ENCODE data around the gene KLC1.

KLC1 gene

DNA sequence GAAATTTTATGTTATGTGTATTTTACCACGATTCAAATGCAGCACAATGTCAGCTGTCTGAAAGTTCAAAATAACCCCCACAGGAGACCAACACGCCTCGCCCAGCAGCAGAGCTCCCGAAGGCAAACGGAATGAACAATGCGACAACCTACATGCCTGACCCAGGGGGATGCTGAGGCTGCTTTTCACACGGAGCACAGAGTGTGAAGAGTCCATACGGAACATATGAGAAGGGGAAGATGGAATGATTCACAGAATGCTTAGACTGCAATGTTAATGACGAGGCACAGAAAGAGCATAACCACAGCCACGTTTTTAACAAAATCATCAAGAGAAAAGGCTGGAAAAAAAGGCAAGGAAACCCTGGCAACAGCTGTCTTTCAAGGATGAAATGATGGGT lies 109.2 kb downstream of the KLC1 start:
- DNase-seq = no peak

DNA sequence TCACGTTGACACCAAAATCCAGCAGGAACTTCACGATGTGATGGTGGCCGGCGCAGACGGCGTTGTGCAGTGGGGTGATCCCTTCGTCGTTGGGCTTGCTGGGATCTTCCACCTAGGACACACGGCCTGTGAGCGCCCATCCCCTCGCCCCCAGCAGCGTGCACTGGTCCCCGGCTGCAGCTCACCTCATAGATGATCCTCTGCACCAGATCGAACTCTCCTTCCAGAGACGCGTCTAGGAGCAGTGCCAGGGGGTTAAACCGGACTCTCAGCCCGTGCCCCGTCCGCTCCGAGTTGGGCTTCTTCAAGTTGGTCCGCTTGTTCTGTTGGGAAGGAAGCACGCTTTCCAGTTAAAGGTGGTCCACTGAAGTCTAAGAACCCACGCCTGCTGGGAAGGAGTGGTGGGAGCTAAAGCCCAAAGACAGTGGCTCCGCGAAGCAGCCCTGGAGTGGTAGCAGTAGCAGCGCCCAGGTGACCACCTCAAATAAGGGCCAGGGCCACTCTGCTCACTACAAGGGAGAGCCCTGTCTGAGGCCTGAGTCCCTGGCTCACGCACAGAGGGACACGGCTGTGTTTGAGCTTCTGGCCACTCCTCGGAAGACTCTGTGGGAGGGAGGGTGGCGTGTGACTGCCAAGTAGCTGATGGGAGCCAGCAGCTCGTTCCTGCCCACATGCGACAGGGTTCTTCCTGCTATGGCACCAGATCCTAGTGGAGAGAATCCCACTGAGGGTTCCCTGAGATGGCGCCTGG lies 109.9 kb downstream of the KLC1 start:
- DNase-seq = no peak

DNA sequence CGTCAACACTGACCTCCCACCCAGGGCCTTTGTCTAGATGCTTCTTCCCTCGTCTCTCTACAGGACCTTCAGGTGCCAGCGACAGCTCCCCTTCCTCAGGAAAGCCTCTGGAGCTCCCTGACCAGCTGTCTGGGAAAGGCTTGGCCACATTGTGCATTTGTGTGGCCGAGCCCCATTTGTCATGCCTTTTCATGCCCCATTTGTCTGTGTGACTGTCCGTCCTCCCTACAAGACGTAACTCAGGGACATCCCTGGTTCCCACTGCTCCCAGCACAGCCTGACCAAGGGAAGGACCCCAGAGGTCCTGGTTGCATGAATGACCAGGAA lies 110.4 kb downstream of the KLC1 start:
- no peak for DNase-seq

DNA sequence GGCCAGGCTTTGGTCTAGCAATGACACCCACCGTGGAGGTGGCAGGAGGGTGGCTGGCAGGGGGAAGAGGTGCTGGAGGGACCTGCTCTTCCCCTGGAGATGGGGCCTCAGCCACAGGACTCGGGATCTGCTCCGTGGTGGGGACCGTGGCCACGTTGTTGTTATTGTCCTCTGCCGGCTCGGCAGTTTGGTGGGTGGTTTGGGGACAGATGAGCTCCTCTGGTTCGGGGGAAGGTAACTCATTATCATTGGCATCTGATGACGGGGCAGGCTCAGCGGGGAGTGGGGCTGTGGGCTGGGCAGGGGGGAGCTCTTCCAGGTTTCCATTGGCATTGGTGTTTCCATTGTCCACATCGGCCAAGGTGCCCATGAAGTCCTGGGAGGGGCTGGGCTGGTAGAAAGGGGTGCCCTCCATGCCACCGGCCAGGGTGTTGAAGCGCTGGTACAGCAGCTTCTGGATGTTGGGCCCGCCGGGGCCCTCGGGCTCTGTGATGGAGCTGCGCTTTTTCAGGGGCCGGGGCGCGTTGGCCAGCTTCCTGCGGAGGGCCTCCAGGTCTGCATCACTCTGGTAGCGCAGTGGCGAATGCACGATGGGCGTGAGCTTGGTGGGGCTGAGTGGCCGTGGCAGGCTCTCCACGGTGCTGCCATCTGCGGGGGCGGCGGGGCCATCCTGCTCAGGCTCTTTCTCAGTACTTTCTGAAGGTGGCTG lies 110.9 kb downstream of the KLC1 start:
- no peak for DNase-seq

DNA sequence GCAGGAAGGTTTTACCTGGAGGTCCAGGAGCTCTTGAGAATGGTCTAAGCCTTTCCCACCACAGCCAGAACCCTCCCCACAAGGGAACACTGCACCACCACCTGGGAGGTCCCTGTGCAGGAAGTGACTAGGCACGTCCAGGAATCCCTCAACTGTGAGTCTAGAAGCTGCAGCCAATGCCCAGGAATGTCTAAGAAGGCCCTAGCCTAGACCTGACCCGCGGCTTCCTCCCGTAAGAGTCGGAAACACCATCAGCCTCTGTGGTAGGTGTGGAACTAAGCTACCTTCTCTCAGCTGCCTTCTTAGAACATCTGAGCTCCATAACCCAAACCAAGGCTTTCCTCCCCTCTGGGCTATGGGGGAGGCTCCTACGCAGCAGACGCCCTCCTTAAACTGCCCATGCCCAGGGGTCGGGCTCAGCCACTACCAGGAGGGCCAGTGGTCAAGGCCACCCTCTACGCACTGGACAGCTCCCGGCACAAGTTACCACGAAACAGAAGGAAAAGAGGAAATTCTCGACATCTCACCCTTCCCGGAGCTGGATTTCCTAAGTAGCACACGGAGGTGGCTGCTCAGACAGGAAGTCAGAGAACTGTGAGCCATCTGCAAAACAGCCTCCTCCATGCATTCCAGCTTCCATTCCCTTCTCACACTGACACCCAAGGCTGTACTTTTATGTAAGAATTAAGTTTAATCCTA lies 112.1 kb downstream of the KLC1 start:
- DNase-seq = no peak

DNA sequence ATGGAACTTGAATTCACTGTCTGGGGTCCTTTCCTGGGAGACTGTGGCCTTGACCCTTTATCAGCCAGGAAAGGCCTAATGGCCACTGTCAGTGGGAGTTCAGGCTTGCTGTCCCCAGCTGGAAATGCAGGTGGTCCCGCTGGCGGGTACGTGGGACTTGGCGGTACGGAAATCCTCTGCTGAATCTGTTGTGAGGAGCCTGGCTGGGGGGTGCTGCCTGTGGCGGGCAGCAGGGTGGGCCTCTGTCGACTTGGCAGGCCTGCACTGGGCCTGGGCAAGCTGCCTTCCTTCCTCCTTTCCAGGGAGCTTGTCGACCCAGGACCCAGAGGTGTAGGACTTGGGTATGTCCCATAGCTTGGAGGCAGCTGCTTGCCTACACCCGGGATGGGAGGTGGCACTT lies 112.9 kb downstream of the KLC1 start:
- DNase-seq = no peak

DNA sequence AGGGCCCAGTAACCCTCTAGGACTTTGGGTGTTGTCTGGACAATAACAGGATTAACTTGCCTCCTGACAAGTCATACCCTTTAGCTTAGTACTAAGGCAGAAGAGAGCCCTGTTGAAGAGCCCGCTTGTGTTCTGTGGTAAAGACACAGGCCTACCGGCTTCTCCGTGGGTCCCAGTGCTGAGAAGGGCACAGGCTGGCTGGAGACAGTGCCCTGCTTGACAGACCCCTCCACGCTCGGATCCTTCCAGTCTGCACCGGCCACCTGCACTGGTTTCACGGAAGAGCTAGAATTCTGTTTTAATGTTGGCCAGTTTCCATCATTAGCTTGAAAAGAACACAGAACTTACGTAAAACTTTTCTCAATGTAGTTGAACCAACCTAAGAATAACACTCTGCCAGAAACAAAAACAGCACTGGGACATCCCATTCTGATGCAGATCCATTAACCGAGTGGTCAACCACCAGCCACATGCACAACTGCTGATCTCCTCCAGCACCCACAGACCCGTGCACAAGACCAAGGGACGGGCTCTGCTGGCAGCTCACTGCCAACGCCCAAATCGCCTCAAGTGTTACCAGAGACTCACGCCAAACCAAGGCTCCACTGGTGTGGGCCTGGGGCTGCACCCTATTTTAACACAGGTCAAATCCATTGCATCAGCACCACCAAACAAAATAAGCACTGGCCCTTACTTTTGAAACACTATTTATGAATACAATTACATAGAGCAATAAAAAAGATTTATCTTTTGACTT lies 113.7 kb downstream of the KLC1 start:
- no peak for DNase-seq

DNA sequence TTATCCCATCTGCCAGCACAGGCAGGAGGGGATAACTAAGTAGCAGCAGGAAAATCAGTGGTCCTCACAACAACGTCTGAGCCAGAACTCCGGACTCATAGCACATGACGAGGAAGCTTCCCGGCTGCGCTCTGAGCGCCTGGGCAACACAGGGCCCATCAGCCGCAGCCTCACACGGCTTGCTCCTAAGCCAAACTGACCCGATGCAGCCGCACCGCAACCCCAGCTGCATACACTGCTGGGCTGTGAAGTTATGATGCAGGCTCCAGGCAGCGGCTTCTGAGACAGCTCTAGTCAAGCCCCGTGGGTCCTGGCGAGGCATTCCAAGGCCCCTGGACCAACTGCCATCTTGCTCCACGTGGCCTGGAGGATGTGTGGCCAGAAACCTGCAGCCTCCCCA lies 114.7 kb downstream of the KLC1 start:
- DNase-seq = no peak

DNA sequence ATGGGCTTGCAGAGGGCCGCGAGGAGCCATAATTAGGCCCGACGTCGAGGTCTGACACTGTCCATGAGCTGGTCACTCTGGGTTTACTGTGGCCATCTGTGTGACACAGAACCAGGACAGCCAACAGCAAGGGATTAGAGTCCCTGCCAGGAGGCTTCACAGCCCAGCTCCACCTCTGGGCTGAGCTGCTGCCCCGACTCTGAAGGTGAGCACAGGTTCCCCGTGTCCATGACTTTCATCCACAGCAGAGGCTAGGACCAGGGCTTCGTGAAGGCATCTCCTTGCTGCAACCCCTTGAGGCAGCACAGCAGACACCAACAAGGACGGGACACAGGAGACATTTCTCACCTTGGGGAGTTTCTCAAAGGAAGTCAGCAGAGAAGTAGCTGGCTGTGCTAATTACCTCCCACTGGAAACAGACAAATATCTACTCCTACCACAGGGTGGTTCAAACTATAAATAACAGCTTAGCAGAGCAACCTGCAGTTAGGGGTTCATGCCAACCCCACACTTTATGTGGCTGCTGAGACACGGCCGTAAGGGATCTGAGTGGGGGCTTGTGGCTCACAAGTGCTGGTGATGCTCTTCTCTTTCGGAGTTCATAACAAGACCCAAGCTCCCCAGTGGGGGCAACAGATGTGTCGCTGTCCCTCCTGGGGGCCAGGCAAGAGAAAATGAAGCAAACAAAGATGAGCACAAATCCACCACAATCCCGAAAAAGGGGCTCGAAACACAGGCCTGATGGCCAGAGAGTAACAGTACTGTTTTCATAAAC lies 115.8 kb downstream of the KLC1 start:
- DNase-seq = no peak

DNA sequence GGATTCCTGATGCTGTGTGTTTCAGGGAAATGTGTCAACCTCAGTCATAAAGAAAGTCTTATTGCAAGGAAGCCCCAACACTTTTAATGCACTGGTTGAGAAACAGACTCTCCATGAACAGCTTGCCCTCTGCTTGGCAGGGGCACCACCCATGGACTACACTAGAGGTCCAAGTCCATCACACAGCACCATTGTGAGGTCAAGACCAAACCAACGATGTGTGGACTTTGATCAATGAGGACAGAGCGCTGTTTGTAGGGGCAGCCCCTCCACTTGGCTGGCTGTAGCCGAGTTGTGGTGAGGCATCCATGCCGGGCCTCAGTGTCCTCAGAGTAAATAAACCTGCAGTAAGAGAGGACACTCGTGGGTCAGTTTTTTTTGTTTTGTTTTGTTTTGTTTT lies 116.4 kb downstream of the KLC1 start:
- no peak for DNase-seq

DNA sequence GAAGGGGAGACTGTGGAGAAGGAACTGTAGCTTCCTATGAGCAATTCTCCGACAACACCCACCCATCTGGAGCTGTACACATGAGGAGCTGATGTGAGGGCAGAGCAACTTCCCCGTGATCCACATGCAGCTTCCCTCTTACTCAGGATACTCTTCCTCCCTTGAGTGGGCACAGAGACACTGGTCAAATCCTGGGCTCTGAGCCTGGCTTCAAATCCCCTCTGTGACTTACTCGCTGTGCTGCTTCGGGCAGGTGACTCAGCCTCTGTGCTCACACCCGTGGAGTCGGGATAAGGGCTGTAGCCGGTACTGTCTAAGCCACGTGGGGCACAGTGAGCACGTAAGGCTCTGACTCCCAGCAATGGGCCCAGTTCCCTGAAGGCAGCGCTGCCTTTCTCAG lies 117.7 kb downstream of the KLC1 start:
- no peak for DNase-seq

DNA sequence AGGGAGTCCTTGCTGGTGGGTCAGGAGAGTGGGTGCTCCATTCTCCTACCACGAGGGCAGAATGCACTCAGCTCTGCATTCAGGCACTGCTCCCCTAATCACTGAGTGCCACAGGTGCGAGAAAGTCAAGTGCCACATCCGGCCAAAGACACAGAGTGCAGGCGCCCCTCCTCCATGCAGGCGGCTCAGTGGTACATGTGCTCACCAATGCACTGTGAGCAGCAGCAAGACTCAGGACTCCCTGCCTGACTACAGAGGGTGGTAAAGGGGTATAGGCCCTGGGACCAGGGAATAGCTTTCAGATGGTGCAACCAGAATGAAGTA lies 119.5 kb downstream of the KLC1 start:
- no peak for DNase-seq

DNA sequence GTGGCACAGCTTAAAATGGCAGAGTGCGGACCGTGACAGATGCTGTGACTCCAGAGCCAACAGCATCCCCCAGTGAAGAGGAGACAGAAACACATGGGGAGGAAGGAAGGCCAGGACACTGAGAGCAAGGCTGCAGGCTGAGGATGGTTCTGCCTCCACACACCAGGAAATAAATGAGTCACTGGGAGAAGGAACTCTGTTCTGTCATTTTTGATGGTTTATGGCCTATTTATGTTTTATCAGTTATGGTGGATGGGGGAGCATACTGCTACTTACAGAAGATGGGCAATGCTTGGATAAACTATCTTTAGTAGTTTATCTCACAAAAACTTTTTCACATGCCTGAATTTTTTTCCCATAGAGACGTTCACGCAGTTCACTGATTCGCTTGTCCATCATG lies 120.4 kb downstream of the KLC1 start:
- DNase-seq = no peak

DNA sequence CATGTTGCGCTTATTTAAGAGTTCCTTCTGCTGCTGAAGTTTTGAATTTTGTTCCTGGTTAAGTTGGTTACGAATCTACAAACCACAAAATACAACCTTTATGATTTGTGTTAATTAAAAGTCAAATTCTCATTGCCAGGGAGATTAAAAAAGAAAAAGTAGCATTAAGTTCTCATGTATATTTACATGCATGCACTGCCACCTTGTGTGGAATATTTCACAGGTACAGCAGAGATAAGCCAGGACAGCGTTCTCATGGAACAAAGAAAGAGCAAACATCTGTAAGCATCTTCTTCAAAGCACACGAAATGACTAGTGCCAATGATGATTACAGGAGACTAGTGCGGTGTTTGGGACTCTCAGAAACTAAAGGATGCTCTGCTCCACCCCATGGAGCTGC lies 120.8 kb downstream of the KLC1 start:
- no peak for DNase-seq
